GM12892 (cell line): ENCODE data around the gene HMOX2.
A peak's percentile ranks its signal among the peaks of the same experiment; 100 is the strongest.

Experiments
- DNase-seq: peaks from one replicate; pipeline ENCODE4 v3.0.0; 2011; ENCODE audit not compliant: insufficient read length
- FAIRE-seq: peaks from 2 replicates; lab custom pipeline; 2011; peaks lifted over from hg19 to GRCh38; lab: Jason Lieb, UNC
- POLR2A ChIP-seq: IDR thresholded peaks from 2 replicates; pipeline ENCODE4 v1.6.1; 2011; ENCODE audit warnings: low read depth, low read length, control low read depth
- POLR2AphosphoS5 ChIP-seq: IDR thresholded peaks from 2 replicates; pipeline ENCODE4 v1.6.1; 2011; ENCODE audit warnings: low read depth, low read length, control low read depth
- TAF1 ChIP-seq: IDR thresholded peaks from 2 replicates; pipeline ENCODE4 v1.6.1; 2011; ENCODE audit warnings: low read depth, mild to moderate bottlenecking, control low read depth, low read length, borderline replicate concordance

The HMOX2 gene

DNA sequence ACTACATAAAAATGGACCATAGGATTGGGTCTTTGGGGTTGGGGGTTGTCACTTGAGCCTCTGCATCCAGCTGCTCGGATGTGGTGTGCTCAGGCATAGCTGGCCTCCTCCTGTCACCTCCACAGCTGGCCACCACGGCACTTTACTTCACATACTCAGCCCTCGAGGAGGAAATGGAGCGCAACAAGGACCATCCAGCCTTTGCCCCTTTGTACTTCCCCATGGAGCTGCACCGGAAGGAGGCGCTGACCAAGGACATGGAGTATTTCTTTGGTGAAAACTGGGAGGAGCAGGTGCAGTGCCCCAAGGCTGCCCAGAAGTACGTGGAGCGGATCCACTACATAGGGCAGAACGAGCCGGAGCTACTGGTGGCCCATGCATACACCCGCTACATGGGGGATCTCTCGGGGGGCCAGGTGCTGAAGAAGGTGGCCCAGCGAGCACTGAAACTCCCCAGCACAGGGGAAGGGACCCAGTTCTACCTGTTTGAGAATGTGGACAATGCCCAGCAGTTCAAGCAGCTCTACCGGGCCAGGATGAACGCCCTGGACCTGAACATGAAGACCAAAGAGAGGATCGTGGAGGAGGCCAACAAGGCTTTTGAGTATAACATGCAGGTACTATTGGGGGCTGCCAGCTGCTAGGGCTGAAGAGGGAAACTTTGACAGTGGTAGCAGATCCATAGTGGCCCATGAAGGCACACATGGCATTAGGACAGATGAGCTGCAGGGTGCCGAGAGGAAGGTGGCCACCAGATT, 31.6 kb downstream of the HMOX2 start:
- DNase-seq (no peak), FAIRE-seq (no peak)
- no peak for TF ChIP-seq POLR2AphosphoS5
- no peak for TF ChIP-seq TAF1
- TF ChIP-seq POLR2A, result no peak

DNA sequence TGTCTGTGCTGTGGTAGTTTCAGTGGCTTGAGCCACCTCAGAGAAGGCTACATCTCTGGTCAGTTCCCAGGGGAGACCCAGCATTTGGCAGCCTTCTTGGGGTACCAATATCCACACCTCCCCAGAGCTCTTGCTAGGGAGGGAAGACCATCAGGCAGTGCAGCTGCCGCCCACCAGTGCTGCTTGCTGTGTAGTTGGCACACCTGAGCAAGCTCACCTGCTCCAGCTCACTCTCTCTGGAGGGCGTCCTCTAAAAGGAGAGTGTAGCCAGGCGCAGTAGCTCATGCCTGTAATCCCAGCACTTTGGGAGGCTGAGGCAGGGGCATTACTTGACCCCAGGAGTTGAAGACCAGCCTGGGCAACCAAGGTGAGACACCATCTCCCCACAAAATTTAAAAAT, 32.6 kb downstream of the HMOX2 start:
- no peak for FAIRE-seq
- TF ChIP-seq POLR2AphosphoS5 (no peak), POLR2A (no peak), TAF1 (no peak)
- DNase-seq, result no peak

DNA sequence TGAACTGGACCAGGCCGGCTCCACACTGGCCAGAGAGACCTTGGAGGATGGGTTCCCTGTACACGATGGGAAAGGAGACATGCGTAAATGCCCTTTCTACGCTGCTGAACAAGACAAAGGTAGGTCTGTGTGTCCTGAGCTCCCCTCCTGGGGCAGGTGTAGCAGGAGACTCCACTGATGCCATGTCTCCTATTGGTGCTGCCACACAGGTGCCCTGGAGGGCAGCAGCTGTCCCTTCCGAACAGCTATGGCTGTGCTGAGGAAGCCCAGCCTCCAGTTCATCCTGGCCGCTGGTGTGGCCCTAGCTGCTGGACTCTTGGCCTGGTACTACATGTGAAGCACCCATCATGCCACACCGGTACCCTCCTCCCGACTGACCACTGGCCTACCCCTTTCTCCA, 33.2 kb downstream of the HMOX2 start:
- no peak for FAIRE-seq
- TF ChIP-seq POLR2A (no peak), POLR2AphosphoS5 (no peak), TAF1 (no peak)
- no peak for DNase-seq

DNA sequence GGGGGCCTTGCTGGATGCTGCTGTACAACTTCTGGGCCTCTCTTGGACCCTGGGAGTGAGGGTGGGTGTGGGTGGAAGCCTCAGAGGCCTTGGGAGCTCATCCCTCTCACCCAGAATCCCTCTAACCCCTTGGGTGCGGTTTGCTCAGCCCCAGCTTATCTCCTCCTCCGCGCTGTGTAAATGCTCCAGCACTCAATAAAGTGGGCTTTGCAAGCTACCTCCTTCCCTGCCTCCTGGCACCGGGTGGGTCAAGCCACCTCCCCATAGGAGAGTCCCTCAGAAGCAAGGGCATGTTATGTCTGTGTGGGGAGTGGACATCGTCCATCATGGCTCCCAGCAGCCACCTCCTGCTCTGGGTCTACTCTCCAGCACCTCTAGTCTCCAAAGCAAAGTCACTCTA, 33.9 kb downstream of the HMOX2 start:
- TF ChIP-seq POLR2A (no peak), POLR2AphosphoS5 (no peak), TAF1 (no peak)
- FAIRE-seq (no peak), DNase-seq (no peak)

DNA sequence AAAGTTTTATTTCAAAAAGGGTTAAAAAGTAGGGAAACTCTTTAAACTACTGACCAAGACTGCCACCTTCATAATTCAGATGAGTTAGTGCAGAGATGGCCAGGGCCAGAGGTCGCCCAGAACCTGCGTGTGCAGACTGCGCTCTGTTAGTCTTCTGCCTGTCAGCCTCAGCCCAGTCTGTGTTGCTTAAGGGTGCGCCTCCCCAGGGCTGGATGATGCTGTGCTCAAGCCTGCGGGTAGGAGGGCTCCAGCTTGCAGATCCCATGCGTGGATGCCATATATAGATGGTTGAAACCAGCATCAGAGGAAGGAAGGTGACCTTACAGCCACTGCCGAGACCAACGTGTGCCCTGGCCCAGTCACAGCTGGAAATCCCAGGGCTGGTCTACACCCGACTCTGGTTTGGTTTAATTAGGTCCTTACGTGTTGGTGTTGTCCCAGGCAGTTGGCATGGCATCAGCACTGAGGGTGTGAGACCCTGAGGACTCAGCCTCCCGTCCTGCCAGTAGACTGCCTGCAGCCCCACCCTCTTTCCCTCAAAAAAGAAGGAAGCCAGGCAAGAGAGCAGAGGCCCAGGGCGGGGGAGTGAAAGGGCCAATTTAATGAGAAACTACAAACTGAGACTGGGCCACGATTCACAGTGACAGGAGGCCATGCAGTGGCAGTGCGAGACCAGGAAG, 34.7 kb downstream of the HMOX2 start:
- no peak for DNase-seq
- TF ChIP-seq POLR2A (no peak), POLR2AphosphoS5 (no peak), TAF1 (no peak)
- no peak for FAIRE-seq

DNA sequence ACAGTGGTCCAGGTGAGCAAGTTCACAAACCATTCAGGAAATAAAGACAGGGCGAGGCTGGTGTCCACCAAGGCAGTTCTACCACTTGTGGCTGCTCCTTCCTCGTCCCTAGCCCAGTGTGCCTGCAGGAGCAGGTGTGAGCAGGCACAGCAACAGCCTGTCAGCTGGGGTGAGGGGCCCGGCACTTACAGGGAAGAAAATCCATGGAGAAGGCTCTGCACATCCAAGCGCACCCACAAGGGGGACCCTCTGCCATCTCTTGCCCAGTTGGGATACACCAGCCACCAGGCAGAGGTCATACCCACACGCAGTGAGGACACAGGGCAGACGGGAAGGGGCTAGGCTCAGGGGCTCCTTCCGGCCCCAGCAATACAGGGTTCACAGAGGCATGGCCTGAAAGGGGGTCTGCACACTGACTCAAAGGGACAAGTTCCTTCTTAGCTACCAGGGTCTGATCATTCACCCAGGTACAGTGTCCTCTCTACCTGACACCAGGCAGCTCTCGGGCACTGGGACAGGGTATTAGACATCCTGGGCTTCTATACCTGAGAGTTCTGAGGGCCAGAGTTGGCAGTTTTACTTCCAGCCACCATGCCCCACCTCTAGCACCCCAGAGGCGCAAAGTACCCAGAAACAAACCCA, 35.4 kb downstream of the HMOX2 start:
- FAIRE-seq (no peak), DNase-seq (no peak)
- TF ChIP-seq TAF1, result no peak
- TF ChIP-seq POLR2AphosphoS5, result peak; percentile 21; the same call in 1 of the 2 replicates

DNA sequence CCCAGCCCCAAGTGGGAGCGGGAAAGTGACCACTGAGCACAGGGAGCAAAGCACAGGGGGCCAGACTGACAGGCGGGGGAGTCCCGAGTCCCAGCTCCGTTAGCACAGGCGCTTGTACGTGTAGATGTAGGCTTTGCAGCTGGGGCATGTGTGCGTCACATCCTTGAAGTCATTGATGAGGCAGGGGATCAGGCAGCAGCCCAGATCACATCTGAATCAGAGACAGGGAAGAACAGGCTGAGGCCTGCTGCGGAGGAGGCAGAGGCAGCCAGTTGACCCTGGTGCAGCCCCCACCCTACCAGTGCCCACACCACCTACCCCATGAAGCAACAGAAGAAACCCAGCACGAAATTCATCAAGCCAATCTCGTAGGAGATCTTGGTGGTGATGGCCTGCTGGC, 36.3 kb downstream of the HMOX2 start:
- no peak for DNase-seq
- no peak for TF ChIP-seq POLR2AphosphoS5
- TF ChIP-seq TAF1, result no peak
- TF ChIP-seq POLR2A, result no peak
- FAIRE-seq, result no peak

DNA sequence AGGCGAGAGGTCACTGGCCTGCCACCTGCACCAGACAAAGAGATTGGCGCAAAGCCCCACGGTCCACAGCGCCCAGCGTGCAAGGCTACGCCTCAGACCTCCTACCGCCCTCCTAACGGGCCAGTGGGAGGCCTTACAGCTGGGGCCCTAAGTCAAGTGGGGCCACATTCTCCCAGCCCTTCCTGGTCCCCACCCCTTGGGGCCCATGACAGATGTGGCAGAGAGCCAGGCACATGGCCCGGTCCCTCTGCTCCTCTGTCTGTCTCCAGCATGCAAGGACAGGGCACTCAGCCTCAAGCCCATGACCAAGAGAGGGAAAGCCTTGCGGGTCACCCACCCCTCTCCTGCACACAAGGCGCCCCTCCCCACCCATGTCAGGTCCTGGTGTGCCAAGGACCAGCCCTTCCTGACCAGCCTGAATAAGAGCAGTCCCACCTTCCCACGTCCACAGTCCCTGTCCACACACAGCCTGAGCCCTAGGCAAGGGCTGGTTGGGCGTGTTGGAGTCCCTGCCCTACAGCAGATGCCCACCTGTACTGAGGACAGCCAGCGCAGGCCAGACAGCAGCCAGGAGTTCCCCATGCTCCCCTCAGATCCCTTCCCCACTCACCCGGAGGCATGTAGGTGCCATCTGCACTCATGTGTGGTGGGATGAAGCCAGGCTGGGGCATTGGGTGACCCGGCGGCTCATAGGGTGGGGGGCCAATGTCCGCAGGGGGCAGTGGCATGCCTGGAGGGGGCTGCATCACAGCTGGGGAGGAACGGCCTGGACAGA, 37.1 kb downstream of the HMOX2 start:
- FAIRE-seq (peak; percentile 9), DNase-seq (no peak)
- no peak for TF ChIP-seq POLR2AphosphoS5
- TF ChIP-seq POLR2A, result no peak
- no peak for TF ChIP-seq TAF1

DNA sequence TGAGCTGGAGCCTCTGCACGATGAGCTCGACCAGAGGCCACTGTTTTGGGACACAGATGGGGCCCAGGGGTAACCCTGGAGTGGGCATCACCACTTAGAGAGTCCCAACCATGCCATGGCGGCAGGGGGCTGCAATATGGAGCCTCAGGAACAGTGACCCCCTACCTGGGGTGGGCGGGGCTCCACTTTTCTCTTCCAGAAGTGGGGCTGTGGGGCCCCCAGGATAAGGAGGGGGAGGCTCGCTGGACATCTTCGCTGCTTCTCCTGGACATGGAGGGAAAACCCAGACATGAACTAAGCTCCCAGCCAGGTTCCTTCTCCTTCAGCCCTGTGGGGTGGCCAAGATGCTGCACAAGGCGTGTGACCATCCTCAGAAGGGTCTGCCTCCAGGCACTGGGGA, 37.7 kb downstream of the HMOX2 start:
- DNase-seq, result no peak
- no peak for FAIRE-seq
- no peak for TF ChIP-seq POLR2A
- TF ChIP-seq TAF1, result no peak
- no peak for TF ChIP-seq POLR2AphosphoS5

DNA sequence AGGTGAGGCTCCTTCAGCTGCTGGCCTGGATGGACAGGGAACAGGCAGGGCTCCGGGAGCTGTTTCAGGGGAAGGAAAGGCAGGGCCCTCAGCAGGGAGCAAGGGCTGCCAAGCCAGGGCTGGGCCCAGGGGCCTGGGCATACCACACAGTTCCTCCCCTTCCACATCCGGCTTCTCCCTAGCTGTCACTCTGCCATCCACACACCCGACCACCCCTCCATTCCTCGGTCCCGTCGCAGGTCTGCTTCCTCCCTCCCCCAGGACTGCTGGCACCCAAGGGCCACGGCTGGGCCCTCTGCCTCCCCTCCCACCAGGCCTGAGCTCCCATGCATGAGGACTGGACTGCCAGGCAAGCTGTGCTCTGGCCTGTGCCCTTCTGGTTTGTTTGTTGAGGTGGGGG, 38.4 kb downstream of the HMOX2 start:
- TF ChIP-seq POLR2AphosphoS5 (no peak), POLR2A (no peak), TAF1 (no peak)
- FAIRE-seq (peak; percentile 90), DNase-seq (no peak)
